AG10803 (cell line): Measurements from ENCODE around the gene SEL1L3.
"Not testable (repeated sequence)": the region's sequence is repeated elsewhere in the genome, so short reads cannot be mapped to it uniquely, and the experiment has no call there.

Source experiments
- DNase-seq: peaks from one replicate; pipeline ENCODE4 v3.0.0; 2010; ENCODE audit warnings: low read depth
- H3K4me3 ChIP-seq: 2 replicates; pipeline ENCODE4 v1.5.1; 2011; ENCODE audit warnings: mild to moderate bottlenecking, low read length, control low read depth
- CTCF ChIP-seq: conservative IDR thresholded peaks from 2 replicates; pipeline ENCODE4 v1.5.1; 2011; ENCODE audit warnings: mild to moderate bottlenecking, low read length, control low read depth, inconsistent platforms

Gene SEL1L3

GRCh38 chr4:25867781-25868294, 5.0 kb upstream of the SEL1L3 start:
- no peak overlapping the region for H3K4me3 ChIP-seq
- DNase-seq: no peak
- TF ChIP-seq CTCF: no peak

GRCh38 chr4:25866401-25866800, 3.6 kb upstream of the SEL1L3 start:
- H3K4me3 ChIP-seq, DNase-seq: not testable (repeated sequence)

GRCh38 chr4:25865586-25865985, 2.8 kb upstream of the SEL1L3 start:
- TF ChIP-seq CTCF: no peak
- no peak for DNase-seq

GRCh38 chr4:25863831-25864418, 1.1 kb upstream of the SEL1L3 start:
- no peak for DNase-seq
- no peak overlapping the region for H3K4me3 ChIP-seq
- no peak for TF ChIP-seq CTCF

More at GRCh38 chr4:25865586-25865985, 2.8 kb upstream of the SEL1L3 start:
- no peak overlapping the region for H3K4me3 ChIP-seq

- peak overlapping the region; percentile 51 for H3K4me3 ChIP-seq
- no peak for DNase-seq
- peak; percentile 24 for TF ChIP-seq CTCF
These were observed 578 bp upstream of the SEL1L3 start for GRCh38 chr4:25863347-25863784.

- H3K4me3 ChIP-seq: peak overlapping the region; percentile 75
- DNase-seq: peak; percentile 25
- no peak for TF ChIP-seq CTCF
These were observed 807 bp downstream of the SEL1L3 start for GRCh38 chr4:25861951-25862410.

- no peak for TF ChIP-seq CTCF
- DNase-seq: no peak
- peak overlapping the region; percentile 75 for H3K4me3 ChIP-seq
These were observed 1.4 kb downstream of the SEL1L3 start for GRCh38 chr4:25861280-25861950.
